Measurements from ENCODE around the gene WNT6. TPM values are rescaled to one million over a fixed set of nuclear protein-coding genes. Genes with fewer than 3 reads are reported as not detected.

WNT6 gene
- total RNA-seq, 3 donors from 2014 or later, result 0.11 TPM; not detected in 2

- Mint-ChIP-seq H3K9me3 (no peaks in the 10 kb centered on the region), H3K36me3 (ENCODE audit: insufficient read depth) (no peaks in the 10 kb centered on the region), H3K27me3 (ENCODE audit: low read depth) (peaks cover 6% of the 10 kb centered on the region), H3K4me1 (ENCODE audit: low read depth) (peaks cover 63% of the 10 kb centered on the region), H3K4me3 (no peak overlapping the region)
- DNase-seq (no peak), ATAC-seq (no peak)
Measured at GRCh38 chr2:218894880-218895157, 35.2 kb downstream of the WNT6 start.

DNA sequence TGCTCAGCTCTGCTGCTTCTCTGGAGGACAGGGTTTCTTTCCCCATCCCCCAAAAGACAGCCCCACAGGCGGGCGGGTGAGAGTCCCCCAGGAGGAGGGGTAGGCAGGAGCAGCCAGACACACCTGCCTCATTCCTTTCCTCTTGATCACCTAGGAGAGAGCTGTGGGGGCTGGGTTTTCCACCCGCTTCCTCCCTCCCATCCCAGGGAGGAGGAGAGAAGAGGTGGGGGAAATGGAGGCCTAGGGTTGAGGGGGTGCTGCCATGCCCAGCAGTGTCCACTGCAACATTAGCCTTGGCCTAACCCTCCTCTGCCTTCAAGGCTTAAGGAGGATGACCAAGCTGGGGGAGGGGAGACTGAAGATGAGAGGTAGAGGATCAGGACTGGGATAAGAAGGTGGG lies 35.7 kb downstream of the WNT6 start:
- no peaks in the 10 kb centered on the region for H3K36me3 Mint-ChIP-seq (ENCODE audit: insufficient read depth)
- H3K4me1 Mint-ChIP-seq (ENCODE audit: low read depth), result peaks cover 63% of the 10 kb centered on the region
- peaks cover 6% of the 10 kb centered on the region for H3K27me3 Mint-ChIP-seq (ENCODE audit: low read depth)
- DNase-seq (no peak), ATAC-seq (no peak)
- no peaks in the 10 kb centered on the region for H3K9me3 Mint-ChIP-seq
- no peak overlapping the region for H3K4me3 Mint-ChIP-seq

DNA sequence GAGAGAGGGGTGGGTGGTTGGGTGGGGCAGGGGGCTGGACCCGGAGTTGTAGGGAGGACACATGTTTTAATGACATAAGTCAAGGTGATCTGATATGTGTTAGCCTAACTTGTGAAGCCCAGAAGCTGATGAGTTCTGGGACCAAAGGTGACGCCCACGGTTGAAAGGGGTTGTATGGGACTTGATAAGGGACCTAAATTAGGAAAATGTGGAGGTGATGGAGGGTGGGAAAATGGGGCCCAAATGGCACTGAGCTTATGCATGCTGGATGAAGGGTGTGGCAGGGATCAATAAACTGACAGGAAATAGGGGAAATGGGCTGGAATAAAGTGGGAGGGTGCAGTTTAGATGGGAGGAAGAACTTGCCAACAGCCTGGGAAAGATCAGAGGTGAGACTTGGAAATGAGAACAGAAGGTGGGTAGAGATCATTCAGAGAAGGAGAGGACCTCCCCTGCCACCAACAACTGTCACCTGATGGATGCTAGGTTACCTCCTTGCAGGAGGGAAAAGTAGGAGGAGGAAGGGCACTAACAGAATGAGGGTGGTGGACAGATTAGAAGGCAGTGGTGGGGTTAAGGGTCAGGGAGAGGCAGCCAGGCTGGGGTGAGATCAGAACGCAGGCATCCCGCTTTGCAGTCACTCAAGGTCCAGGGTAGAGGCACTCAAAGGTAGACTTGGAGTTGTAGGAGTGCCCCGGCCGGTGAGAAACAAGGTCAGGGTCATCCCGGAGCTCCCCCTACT lies 36.3 kb downstream of the WNT6 start:
- H3K27me3 Mint-ChIP-seq (ENCODE audit: low read depth), result peaks cover 12% of the 10 kb centered on the region
- ATAC-seq (peak; percentile 6 to 7), DNase-seq (no peak)
- H3K36me3 Mint-ChIP-seq (ENCODE audit: insufficient read depth), result no peaks in the 10 kb centered on the region
- H3K4me1 Mint-ChIP-seq (ENCODE audit: low read depth), result peaks cover 61% of the 10 kb centered on the region
- H3K4me3 Mint-ChIP-seq, result peak overlapping the region; percentile 65
- no peaks in the 10 kb centered on the region for H3K9me3 Mint-ChIP-seq

- peaks cover 16% of the 10 kb centered on the region for H3K27me3 Mint-ChIP-seq (ENCODE audit: low read depth)
- H3K9me3 Mint-ChIP-seq, result no peaks in the 10 kb centered on the region
- H3K4me1 Mint-ChIP-seq (ENCODE audit: low read depth), result peaks cover 56% of the 10 kb centered on the region
- DNase-seq (peak; percentile 80), ATAC-seq (peak; percentile 69)
- H3K4me3 Mint-ChIP-seq, result peak overlapping the region; percentile 74
- H3K36me3 Mint-ChIP-seq (ENCODE audit: insufficient read depth), result no peaks in the 10 kb centered on the region
Measured at GRCh38 chr2:218896501-218897393, 37.1 kb downstream of the WNT6 start.

GRCh38 chr2:218897394-218898108 lies 37.9 kb downstream of the WNT6 start:
- H3K27me3 Mint-ChIP-seq (ENCODE audit: low read depth), result peaks cover 22% of the 10 kb centered on the region
- H3K4me3 Mint-ChIP-seq, result peak overlapping the region; percentile 45

GRCh38 chr2:218898109-218898878 lies 38.7 kb downstream of the WNT6 start:
- peak overlapping the region; percentile 75 for H3K4me3 Mint-ChIP-seq
- H3K36me3 Mint-ChIP-seq (ENCODE audit: insufficient read depth), result no peaks in the 10 kb centered on the region
- no peaks in the 10 kb centered on the region for H3K9me3 Mint-ChIP-seq
- peak; percentile 82 for DNase-seq
- H3K27me3 Mint-ChIP-seq (ENCODE audit: low read depth), result peaks cover 22% of the 10 kb centered on the region
- peaks cover 44% of the 10 kb centered on the region for H3K4me1 Mint-ChIP-seq (ENCODE audit: low read depth)
- peak; percentile 29 to 36 for ATAC-seq

More at GRCh38 chr2:218897394-218898108, 37.9 kb downstream of the WNT6 start:
- Mint-ChIP-seq H3K36me3 (ENCODE audit: insufficient read depth) (no peaks in the 10 kb centered on the region), H3K4me1 (ENCODE audit: low read depth) (peaks cover 49% of the 10 kb centered on the region), H3K9me3 (no peaks in the 10 kb centered on the region)
- ATAC-seq (no peak), DNase-seq (no peak)

GRCh38 chr2:218899147-218899546 lies 39.5 kb downstream of the WNT6 start:
- H3K4me3 Mint-ChIP-seq, result no peak overlapping the region

DNA sequence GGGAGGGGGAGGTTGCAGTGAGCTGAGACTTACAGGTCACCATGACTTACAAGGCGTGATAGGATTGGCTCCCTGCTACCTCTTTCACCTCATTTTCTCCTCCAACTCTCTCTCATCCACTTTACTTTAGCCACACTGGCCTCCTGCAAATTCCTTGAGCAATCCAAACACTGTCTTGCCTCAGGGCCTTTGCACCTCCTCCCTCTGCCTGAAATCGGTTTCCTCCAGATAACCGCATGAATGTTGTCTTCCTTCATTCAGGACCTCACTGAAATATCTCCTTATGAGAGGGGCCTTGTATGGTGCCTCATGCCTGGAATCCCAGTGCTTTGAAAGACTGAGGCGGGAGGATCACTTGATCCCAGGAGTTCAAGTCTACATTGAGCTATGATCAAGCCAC lies 42.8 kb downstream of the WNT6 start:
- Mint-ChIP-seq H3K36me3 (ENCODE audit: insufficient read depth) (no peaks in the 10 kb centered on the region), H3K4me1 (ENCODE audit: low read depth) (peaks cover 11% of the 10 kb centered on the region), H3K4me3 (no peak overlapping the region), H3K9me3 (no peaks in the 10 kb centered on the region), H3K27me3 (ENCODE audit: low read depth) (peaks cover 29% of the 10 kb centered on the region)
- no peak for ATAC-seq
- no peak for DNase-seq

More at GRCh38 chr2:218899147-218899546, 39.5 kb downstream of the WNT6 start:
- H3K27me3 Mint-ChIP-seq (ENCODE audit: low read depth), result peaks cover 22% of the 10 kb centered on the region
- DNase-seq, result no peak
- H3K9me3 Mint-ChIP-seq, result no peaks in the 10 kb centered on the region
- H3K4me1 Mint-ChIP-seq (ENCODE audit: low read depth), result peaks cover 35% of the 10 kb centered on the region
- no peak for ATAC-seq
- no peaks in the 10 kb centered on the region for H3K36me3 Mint-ChIP-seq (ENCODE audit: insufficient read depth)

- H3K4me3 Mint-ChIP-seq, result no peak overlapping the region
- H3K9me3 Mint-ChIP-seq, result no peaks in the 10 kb centered on the region
- peaks cover 23% of the 10 kb centered on the region for H3K27me3 Mint-ChIP-seq (ENCODE audit: low read depth)
- no peaks in the 10 kb centered on the region for H3K36me3 Mint-ChIP-seq (ENCODE audit: insufficient read depth)
- H3K4me1 Mint-ChIP-seq (ENCODE audit: low read depth), result peaks cover 4% of the 10 kb centered on the region
- ATAC-seq, result no peak
- no peak for DNase-seq
Measured at GRCh38 chr2:218904176-218904575, 44.6 kb downstream of the WNT6 start.

GRCh38 chr2:218908721-218909619 lies 49.4 kb downstream of the WNT6 start:
- Mint-ChIP-seq H3K27me3 (ENCODE audit: low read depth) (peaks cover 7% of the 10 kb centered on the region), H3K9me3 (no peaks in the 10 kb centered on the region), H3K36me3 (ENCODE audit: insufficient read depth) (no peaks in the 10 kb centered on the region), H3K4me1 (ENCODE audit: low read depth) (peaks cover 4% of the 10 kb centered on the region), H3K4me3 (peak overlapping the region; percentile 80)
- ATAC-seq (peak; percentile 98 to 99), DNase-seq (peak; percentile 84)

DNA sequence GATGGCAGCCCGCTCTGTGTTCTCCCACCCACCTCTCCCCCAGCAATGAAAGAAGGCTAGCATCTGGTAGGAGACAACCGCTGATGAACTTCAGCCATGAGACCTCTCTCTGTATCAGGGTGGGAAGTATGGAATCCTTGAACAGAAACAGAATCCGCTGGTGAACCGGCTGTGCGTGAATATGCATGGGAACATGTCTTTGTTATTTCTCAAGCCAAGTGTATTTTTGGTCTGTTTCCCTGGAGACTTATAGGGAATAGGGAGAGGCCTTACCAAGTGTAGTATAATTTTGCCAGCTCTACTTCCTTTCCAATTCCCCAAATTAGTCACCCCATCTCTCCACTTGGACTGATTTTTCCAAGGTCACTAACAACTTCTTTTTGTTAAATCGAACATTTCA lies 51.1 kb downstream of the WNT6 start:
- H3K27me3 Mint-ChIP-seq (ENCODE audit: low read depth), result peaks cover 7% of the 10 kb centered on the region
- no peaks in the 10 kb centered on the region for H3K36me3 Mint-ChIP-seq (ENCODE audit: insufficient read depth)
- no peaks in the 10 kb centered on the region for H3K9me3 Mint-ChIP-seq
- H3K4me3 Mint-ChIP-seq, result no peak overlapping the region
- ATAC-seq, result no peak
- H3K4me1 Mint-ChIP-seq (ENCODE audit: low read depth), result peaks cover 4% of the 10 kb centered on the region
- no peak for DNase-seq

- ATAC-seq, result no peak
- Mint-ChIP-seq H3K4me1 (ENCODE audit: low read depth) (no peaks in the 10 kb centered on the region), H3K4me3 (no peak overlapping the region), H3K9me3 (peaks cover 8% of the 10 kb centered on the region), H3K27me3 (ENCODE audit: low read depth) (peaks cover 43% of the 10 kb centered on the region), H3K36me3 (ENCODE audit: insufficient read depth) (no peaks in the 10 kb centered on the region)
- DNase-seq, result no peak
Measured at GRCh38 chr2:218920504-218920903, 60.9 kb downstream of the WNT6 start.
